ENCODE measurements around the gene HHATL.

HHATL gene, protein sequence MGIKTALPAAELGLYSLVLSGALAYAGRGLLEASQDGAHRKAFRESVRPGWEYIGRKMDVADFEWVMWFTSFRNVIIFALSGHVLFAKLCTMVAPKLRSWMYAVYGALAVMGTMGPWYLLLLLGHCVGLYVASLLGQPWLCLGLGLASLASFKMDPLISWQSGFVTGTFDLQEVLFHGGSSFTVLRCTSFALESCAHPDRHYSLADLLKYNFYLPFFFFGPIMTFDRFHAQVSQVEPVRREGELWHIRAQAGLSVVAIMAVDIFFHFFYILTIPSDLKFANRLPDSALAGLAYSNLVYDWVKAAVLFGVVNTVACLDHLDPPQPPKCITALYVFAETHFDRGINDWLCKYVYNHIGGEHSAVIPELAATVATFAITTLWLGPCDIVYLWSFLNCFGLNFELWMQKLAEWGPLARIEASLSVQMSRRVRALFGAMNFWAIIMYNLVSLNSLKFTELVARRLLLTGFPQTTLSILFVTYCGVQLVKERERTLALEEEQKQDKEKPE

DNA sequence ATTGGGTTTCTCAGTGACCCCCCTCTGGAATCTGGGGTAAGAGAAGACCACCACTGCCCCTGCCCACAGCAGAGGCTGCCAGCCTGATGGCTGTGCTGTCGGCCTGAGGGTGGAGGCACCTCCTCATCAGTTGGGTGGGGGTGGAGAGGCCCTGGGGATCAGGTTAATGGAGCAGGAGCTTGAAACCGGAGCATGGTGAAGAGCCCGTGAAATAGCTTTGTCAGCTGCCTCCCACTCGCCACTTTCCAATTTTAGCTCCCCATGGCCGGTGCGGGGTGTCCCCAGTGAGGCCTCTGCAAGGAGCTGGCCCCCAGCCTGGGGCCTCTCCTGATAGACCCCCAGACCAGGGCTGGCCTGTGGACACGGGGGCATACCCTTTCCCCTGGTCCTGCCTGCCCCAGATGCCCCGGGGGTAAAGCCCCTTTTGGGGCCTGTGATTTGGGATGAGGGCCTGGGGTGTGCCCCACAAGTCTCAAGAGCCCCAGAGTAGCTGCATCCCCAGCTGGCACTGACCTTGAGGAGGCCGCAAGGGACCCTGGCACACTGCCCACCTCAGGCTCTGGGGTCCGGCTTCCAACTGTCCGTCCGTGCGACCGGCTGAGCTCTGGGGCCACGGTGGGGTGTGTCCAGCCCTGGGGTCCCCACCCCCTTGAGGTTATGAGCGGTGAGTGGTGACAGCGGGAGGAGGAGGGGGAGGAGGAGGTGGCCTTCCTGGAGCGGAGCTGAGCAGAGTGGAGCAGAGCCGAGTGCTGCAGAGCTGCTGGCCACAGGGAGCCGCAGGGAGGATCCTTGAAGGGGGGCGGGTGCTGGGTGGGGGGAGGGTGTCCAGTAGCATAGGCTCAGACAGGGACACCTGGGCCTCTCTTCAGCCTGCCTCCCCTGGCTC is at the start of gene HHATL:
HHATL (minus strand) TSS at position 733 of the 886 bp plus-strand sequence. CDS start 1,972 bp downstream, outside the sequence.
- no peak for DNase-seq (ENCODE audit: low read depth in 3 of 3)

DNA sequence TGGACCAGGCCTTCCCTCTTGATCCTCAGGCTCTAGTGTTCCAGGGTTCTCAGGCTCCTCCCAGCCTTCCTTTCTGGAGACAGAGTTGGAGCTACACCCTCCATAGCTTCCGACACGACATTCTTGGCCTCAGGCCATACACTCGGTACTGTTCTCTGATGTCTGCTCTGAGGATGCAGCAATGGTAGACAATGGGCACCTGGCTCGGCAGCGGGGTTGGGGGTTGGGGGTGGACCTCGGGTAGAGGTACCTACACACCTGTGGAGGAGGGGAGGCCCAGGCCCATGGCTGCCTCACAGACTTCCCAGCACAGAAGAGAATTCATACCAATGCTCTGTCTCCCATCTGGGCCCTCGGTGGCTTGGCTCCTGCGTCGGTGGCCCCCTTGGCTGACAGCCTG is 49.0 kb upstream of the HHATL start:
- no peak for DNase-seq (ENCODE audit: low read depth in 3 of 3)

DNA sequence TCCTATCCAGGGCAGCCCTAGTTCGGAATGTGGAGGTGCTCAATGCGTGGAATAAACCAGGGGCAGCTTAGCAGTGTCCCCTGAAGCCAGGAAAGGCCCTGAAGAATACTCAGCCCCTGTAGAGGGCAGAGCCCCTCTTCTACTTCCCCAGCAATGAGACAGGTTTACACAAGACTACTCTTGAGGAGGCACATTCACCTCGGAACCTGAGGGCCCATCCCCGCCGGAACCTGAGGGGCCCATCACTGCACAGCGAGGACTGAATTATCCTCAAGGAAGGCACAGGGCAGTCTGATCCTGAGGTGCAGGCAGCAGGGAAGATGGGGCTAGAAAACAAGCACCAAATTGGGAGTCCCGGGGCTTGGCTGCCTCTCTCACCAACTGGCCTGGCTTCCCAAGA is 48.2 kb upstream of the HHATL start:
- DNase-seq (ENCODE audit: low read depth in 3 of 3), result no peak

DNA sequence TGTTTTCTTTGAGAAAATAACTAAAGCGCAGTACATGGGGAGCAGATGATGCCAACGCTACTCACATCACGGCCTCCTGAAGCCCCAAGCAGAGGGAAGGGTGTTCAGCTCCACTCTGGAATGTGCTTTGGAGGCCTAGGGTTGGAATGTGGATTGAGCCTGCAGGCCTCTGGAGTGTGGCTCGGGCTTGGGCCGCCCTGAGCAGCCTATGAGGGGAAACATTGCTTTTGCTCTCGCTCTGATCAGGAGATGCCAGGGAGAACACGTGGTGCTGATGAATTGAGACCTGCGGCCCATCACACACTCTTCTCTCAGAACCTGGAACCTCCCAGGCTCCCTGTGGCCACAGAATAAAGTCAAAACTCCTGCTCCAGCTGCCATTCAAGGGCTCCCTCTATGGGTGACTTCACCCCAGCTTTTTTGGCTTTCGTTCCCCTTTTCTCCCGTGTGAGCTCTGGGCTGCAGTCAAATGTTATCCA is 47.2 kb upstream of the HHATL start:
- DNase-seq (ENCODE audit: low read depth in 3 of 3), result no peak

DNA sequence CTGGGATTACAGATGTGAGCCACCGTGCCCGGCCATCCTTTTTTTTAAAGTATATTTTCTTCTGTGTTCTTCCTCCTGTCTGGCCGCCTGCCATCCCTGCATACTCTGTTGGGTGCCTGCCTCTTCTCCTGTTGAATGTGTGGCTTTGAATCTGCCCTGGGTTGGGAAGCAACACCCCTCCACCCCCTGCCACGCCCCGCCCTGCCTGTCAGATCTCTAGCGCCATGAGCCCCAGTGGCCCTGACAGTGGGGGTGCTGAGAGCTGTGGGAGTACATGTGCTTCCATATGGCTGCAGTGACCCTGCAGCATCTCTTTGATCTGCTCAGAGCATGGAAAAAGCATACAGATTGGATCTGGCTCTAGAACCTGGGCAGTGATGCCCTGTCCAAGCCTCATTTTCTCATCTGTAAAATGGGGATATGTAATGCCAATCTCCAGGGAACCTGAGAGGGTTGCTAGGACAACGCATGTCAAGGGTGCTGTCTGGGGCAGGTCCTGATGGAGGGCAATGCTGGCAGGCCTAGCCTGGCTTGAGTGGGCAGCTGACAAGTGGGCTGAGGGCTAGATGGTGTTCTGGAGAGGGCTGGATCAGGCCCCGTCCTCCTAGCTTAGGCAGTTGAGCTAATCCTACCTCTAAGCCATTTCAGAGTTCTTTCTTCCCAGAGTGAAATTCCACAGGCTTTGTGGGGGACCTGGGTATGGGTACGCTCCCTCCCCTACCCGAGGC is 46.6 kb upstream of the HHATL start:
- no peak for DNase-seq (ENCODE audit: low read depth in 3 of 3)

DNA sequence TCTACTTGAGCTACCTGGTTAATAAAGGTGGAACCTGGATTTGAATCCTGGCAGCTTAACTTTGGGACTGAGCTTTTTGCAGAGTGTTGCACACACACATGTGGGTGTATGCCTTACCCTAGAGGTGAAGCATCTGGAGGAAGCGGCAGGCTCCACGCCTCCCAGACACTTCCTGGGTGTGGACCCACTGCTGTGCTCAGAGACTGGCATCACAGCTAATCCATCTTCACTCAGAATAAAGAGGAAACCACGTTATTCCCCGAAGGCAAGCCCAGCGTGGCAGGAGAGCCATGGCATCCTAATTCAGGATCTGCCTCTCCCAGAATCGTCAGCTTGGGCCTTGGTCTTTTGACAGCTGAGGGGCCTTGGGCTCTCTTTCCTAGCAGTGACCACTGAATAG is 45.0 kb upstream of the HHATL start:
- DNase-seq (ENCODE audit: low read depth in 3 of 3), result no peak

DNA sequence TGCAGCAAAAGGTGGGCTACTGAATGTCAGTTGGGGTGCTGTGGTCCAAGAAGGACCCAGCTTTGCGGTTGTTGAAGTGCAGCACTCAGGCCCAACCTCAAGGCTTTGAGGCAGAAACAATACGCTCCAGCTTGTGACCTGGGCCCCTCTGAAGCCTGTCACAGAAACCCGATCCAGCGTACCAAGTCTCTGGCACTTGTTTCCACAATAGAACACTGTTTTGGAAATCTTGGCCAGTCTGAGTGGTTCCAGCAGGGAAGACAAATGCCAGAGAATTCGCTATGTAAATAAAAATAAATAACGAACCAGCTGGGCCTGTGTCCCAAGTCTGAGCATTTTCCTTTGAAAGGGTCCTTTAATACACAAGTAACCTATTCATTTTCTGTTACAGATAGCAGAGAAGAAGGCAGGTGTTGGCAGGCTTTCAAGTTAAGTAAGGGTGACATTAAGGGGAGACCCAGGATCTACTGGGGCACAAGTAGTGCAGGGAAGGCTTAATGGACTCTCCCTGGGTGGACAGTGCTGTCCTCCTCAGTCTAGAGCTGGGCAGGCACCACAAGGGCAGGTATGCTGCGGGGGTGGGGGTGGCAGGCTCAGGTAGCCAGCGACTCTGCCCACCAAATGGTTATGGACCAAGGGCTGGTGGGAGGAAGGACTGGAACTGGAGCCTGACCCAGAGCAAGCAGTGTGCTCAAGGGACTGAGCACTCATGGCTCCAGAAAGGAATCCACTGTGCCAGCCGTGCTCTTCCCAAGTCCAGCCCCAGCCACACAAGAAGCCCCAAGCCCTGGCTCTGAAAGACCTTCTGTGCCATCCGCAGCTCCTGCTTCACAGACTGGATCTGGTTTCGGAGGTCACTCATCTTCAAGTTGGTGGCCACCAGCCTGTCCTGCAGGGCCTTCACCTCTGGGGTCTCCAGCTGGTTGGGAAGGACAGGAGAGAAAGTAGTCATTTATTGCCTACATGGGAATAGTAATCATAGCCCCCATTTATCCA is 44.2 kb upstream of the HHATL start:
- DNase-seq (ENCODE audit: low read depth in 3 of 3), result no peak

DNA sequence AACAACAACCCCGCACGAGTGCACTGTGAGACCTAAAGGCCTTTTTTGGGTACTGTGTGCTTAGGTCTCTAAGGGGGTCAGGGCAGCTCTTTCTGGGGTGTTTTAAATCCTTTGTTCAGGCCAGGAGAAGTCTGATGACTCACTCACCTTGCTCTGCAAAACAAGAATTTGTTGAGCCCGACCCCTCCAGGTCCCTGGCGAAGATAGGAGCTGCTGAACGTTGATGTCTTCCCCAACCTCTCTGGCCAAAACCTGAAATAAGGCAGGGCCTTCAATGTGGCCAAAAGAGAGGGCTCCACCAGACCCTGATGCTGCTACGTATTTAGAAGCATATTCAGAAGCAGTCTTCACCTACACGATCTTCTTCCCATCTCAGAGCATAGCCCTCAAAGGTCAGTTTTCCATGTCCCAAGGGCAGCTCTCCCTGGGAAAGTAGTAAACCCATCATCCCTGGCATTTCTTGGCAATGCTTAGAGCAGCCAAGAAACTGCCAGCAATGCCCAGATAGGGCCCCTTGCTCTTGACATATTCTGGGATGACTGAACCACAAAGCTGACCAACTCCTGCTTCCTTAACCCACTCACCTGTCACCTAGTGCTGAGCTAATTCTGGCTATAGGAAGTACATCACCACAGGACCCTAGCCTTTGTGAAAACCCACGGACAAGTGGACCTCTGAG is 43.3 kb upstream of the HHATL start:
- no peak for DNase-seq (ENCODE audit: low read depth in 3 of 3)

DNA sequence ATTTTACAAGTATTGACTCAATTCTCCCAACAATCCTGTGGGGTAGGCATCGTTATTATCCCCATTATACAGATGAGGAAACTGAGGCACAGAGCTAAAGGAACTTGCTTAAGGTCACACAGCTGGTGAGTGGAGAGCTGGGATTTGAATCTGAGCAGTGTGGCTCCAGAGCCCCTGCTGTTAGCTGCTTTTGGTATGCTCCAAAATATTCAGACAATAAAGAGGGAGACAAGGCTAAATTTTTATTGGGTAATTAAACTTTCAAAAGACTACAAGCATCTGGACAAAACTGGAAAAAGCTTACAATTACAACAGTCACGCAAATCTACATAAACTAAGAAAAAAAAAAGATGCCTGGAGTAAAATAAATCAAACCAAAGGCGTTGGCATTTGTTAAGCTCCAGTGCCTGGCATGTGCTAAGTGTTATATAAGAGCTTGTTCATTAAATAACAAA is 42.7 kb upstream of the HHATL start:
- DNase-seq (ENCODE audit: low read depth in 3 of 3), result no peak

DNA sequence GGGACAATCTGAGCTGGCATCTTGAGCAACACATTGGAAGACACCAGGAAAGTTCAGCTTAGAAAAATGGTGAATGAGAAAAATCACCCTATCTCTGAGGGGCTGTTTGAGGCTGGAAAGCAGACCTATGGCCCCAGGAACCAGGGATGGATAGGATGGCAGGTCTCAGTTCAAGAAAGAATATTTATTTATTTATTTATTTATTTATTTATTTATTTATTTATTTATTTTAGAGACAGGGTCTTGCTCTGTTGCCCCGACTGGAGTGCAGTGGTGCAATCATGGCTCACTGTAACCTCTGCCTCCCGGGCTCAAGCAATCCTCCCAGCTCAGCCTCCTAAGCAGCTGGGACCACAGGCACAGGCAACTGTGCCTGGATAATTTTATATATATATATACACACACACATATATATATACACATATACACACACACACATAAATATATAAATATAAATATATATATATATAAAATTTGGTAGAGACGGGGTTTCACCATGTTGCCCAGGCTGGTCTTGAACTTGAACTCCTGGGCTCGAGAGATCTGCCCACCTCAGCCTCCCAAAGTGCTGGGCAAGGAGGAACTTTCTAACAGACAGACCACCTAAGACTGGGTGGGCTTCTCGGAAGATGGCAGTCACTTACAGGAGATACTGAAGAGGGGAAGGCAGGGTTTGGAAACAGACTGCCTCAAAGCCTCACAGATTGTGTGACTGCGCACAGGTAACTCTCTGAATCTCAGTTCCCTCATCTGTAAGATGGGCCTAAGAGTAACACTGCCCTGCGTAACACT is 40.8 kb upstream of the HHATL start:
- DNase-seq (ENCODE audit: low read depth in 3 of 3), result no peak

DNA sequence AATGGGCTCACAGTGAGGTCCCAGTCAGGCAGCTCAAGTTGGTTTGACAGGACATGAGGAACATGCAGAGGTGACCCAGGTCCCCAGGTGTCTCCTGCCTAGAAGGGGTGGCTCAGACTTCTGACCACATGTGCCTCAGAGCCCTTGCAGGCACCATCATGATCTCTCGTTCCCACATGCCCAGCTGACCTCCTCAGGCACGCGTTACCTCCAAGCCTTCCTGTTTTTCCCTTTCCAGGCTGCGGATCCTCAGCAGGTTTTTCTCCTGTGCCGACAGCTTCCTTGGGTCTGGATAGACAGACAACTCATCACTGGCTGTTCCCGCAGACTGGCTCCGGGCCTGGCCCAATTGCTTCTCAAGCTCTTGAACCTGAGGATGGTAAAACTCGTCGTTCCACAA is 40.1 kb upstream of the HHATL start:
- DNase-seq (ENCODE audit: low read depth in 3 of 3), result no peak

DNA sequence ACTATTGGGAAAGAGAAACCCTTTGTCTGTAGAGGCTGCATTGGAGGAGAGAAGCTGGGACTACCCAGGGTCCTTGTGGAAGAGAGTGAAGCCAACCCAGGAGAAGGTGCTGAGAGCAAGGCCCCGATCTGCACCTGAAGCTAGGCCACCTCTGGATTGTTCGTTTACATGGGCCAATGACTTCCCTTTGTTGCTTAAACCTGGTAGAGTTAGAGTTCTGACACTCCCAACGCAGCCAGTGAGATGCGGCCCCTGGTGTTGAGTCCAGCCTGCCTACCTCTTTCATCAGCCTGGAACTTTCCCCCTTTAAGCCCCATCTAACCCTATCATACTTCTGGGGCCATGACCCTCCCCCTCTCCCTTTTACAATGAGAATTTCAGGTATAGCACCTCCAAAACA is 39.7 kb upstream of the HHATL start:
- DNase-seq (ENCODE audit: low read depth in 3 of 3), result no peak

DNA sequence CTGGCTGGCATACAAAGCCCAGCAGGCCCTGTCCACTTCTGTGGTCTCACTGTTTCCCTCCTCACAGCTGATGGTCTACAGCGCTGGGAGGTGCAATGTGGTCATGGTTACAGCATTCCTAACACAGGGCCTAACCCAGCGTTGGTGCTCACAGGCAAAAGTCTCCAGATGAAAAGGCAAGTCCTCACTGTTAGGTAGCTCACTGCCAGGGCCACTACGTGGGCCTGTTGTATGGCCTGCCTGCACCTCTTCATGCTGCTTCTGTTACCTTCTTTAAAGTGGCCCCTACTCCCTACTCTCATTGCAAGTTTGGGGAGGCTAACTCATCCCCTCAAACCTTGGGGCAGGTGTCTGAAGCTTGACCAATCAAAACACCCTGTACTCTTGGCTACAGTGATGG is 39.2 kb upstream of the HHATL start:
- no peak for DNase-seq (ENCODE audit: low read depth in 3 of 3)

DNA sequence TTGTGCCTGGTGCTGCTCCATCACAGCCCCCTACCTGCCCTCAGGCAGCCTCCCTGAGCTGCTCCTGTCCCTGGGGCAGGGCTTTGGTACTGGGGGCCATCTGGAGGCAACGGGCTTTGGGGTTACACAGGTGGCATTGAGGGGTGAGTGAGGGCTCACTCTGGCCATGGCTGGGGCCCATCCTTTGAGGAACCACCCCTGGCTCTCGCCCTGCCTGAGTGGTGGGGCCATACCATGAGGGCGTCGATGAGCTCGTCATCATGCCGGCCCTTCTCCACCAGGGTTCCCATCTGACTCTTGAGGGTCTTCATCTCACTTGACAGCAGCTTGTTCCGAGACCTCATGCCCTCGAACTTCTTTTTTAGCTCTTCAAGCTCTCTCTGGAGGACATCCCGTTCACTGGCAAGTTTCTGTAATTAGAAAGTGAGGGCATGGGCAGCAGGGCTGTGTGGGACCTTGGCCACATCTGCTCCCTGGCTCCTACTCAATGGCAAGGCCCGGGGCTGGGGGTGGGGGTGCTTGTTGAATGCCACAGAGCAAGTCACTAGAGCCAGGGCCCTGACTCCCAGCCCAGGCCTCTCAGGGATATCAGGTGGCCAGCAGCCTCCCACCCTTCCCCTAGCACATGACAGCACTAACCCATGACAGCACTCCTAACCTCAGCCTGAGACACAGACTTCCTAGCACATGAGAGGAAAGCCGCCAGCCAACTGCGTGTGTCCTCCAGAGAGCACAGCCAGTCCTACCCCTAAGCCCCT is 37.0 kb upstream of the HHATL start:
- no peak for DNase-seq (ENCODE audit: low read depth in 3 of 3)

DNA sequence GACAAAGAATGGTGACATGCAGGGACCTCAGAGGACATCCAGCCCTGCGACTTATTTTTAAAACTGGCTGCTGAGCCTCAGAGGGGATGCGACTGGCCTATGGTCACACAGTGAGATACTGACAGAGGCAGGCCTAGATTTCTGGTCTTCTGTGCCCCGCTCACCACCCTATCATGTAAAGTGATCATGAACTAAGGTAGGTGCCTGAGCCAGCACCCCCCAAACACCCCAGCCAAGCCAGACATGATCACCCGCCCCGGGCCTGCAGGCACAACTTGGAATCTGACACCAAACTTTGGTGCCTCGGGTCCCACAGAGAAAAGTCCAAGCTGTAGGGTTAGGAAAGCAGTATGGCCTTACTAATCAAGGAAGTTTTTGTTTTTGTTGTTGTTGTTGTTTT is 33.9 kb upstream of the HHATL start:
- DNase-seq (ENCODE audit: low read depth in 3 of 3), result no peak

DNA sequence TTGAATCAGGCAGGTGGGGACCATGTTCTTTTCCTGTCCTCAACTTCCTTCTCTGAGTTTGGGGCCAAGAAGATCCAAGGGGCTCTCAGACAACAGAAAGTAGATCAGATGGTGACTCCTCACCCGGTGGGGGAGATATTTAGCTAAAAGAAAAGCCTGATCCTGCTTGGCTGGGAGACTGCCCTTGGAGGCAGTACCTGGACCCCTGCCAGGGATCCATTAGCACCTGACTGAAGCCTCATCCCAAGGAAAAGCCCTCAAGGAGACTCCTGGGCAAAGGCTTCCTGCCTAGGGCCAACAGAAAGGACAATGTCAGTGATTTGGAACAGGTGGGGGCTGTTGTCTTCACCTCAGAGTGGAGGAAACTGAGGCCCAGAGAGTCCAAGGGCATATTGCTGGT is 33.5 kb upstream of the HHATL start:
- DNase-seq (ENCODE audit: low read depth in 3 of 3), result no peak

DNA sequence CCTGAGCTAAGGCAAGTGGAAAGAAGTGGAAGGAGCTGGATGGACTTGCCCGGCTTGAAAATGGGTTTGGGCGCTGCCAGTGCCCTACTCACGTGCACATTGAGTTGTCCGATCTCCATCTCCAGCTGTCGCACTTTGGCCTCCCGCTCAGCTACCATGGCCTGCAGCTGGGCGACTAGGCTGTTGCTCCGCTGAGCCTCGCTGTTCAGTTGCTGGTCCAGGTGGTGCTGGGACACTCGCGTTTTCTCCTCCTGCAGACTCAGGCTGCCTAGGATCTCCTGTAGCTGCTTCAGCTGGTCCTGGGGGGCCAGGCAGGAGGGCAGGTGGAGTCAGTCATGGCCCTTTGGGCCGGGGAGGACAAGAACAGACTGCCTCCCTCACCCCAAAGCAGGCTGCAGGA is 33.0 kb upstream of the HHATL start:
- DNase-seq (ENCODE audit: low read depth in 3 of 3), result no peak

DNA sequence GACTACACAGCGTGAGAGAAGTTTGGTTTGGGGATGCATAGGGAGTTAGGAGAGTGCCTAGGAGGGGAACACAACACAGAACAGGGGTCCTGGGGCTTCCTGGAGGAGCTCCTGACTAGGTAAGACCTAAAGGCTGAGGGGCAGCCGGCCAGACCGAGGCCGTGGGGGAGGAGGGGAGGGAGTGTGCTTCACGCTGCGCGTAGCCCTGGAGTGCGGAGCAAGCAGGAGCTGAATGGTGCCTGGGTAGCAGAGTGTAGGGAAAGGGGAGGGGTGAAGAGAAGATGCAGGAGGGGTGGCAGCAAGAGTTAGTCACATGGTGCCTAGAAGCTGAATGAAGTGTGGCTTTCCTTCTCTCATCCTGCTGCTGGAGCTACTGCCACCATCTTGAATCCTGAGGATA is 32.4 kb upstream of the HHATL start:
- no peak for DNase-seq (ENCODE audit: low read depth in 3 of 3)
